CD4-positive, alpha-beta T cell treated with Interleukin-4 for 4 hours (primary cell): ENCODE data around the gene DNAJC12.
"Not testable (repeated sequence)": the region's sequence is repeated elsewhere in the genome, so short reads cannot be mapped to it uniquely, and the experiment has no call there.

Experiments used
- DNase-seq: peaks from one replicate; pipeline ENCODE4 v3.0.0-alpha.2; 2020

DNAJC12 gene

GRCh38 chr10:67839511-67839910, 1.5 kb upstream of the DNAJC12 start:
- DNase-seq, result not testable (repeated sequence)

- DNase-seq, result no peak
These were observed 1.0 kb downstream of the DNAJC12 start for GRCh38 chr10:67836972-67837371.

- no peak for DNase-seq
These were observed 1.5 kb downstream of the DNAJC12 start for GRCh38 chr10:67836488-67836887.

GRCh38 chr10:67835541-67836394, 2.2 kb downstream of the DNAJC12 start:
- DNase-seq, result not testable (repeated sequence)

- DNase-seq, result no peak
These were observed 3.6 kb downstream of the DNAJC12 start for GRCh38 chr10:67834375-67834774.

GRCh38 chr10:67827811-67828210, 10.2 kb downstream of the DNAJC12 start:
- no peak for DNase-seq

GRCh38 chr10:67819768-67820204, 18.2 kb downstream of the DNAJC12 start:
- no peak for DNase-seq

- no peak for DNase-seq
These were observed 19.7 kb downstream of the DNAJC12 start for GRCh38 chr10:67818323-67818722.

GRCh38 chr10:67816719-67817118, 21.3 kb downstream of the DNAJC12 start:
- no peak for DNase-seq

- DNase-seq, result no peak
These were observed 22.4 kb downstream of the DNAJC12 start for GRCh38 chr10:67815571-67816059.

GRCh38 chr10:67812007-67812406, 26.0 kb downstream of the DNAJC12 start:
- no peak for DNase-seq

- no peak for DNase-seq
These were observed 28.9 kb downstream of the DNAJC12 start for GRCh38 chr10:67809107-67809506.

GRCh38 chr10:67808704-67809103, 29.3 kb downstream of the DNAJC12 start:
- DNase-seq, result no peak

- DNase-seq, result no peak
These were observed 30.0 kb downstream of the DNAJC12 start for GRCh38 chr10:67807855-67808456.

- DNase-seq, result no peak
These were observed 33.7 kb downstream of the DNAJC12 start for GRCh38 chr10:67804395-67804678.

GRCh38 chr10:67803588-67804394, 34.2 kb downstream of the DNAJC12 start:
- no peak for DNase-seq

GRCh38 chr10:67802767-67803538, 35.0 kb downstream of the DNAJC12 start:
- DNase-seq, result no peak

GRCh38 chr10:67801118-67801517, 36.9 kb downstream of the DNAJC12 start:
- no peak for DNase-seq

- DNase-seq, result no peak
These were observed 43.0 kb downstream of the DNAJC12 start for GRCh38 chr10:67794909-67795460.

GRCh38 chr10:67794256-67794655, 43.7 kb downstream of the DNAJC12 start:
- DNase-seq, result no peak

GRCh38 chr10:67793313-67793712, 44.7 kb downstream of the DNAJC12 start:
- no peak for DNase-seq

GRCh38 chr10:67792653-67793052, 45.3 kb downstream of the DNAJC12 start:
- no peak for DNase-seq
